ENCODE results near the gene COL9A3. TPM values are rescaled to one million over a fixed set of nuclear protein-coding genes. Genes with fewer than 3 reads are reported as not detected.

COL9A3 gene
- total RNA-seq, 2 experiments from 2014 or later = not detected

DNA sequence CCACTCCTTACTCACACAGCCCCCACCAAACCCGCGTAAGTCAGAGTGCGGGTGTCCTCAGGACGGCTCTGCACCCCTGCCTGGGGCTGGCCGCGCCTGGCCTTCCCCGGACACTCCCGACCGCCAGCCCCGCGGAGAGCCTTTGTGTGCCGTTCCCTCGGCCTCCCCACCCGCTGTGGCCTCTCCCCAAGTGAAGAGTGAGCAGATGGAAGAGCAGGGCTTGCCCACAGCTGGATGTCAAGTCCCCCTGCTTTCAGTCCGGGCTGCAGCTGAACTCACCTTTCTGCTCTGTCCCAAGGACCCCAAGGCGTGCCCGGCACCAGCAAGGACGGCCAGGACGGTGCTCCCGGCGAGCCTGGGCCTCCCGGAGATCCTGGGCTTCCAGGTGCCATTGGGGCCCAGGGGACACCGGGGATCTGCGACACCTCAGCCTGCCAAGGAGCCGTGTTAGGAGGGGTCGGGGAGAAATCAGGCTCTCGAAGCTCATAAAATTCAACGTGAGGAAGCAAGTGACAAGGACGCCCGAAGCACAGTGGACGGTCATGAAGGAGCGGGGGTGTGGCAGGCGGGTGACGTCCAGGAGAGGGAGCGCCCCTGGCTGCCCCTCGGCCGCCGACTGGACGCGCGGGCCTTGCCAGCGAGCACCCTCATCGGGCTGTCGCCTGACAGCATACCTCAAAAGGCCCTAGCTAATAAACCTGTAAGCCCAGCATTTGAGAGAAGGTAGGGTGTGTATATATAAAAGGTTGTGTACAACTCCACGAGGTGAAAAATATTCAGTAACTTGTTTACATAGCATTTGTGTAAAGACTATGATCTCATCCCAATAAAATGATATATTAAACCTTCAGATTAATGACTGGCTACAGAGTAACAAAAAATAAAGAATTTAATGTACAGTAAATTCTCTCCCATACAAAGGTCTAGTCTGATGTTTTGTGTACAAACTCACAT, 23.7 kb downstream of the COL9A3 start:
- H3K27ac Mint-ChIP-seq = no peak overlapping the region
- H3K9me3 Mint-ChIP-seq = no peaks in the 10 kb centered on the region
- ChIA-PET CTCF (no interaction called here), POLR2A (no interaction called here)
- TF ChIP-seq, protein P1, sequence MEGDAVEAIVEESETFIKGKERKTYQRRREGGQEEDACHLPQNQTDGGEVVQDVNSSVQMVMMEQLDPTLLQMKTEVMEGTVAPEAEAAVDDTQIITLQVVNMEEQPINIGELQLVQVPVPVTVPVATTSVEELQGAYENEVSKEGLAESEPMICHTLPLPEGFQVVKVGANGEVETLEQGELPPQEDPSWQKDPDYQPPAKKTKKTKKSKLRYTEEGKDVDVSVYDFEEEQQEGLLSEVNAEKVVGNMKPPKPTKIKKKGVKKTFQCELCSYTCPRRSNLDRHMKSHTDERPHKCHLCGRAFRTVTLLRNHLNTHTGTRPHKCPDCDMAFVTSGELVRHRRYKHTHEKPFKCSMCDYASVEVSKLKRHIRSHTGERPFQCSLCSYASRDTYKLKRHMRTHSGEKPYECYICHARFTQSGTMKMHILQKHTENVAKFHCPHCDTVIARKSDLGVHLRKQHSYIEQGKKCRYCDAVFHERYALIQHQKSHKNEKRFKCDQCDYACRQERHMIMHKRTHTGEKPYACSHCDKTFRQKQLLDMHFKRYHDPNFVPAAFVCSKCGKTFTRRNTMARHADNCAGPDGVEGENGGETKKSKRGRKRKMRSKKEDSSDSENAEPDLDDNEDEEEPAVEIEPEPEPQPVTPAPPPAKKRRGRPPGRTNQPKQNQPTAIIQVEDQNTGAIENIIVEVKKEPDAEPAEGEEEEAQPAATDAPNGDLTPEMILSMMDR (IDR thresholded peaks at IDR 0.05) = no peak
- no peak for ATAC-seq (ENCODE audit: poor library complexity)
- Histone ChIP-seq H3K27ac (ENCODE audit: low read depth in 1 of 2, low read length in 2 of 2) (no peak overlapping the region), H3K4me3 (ENCODE audit: low read length) (no peak overlapping the region), H3K27me3 (ENCODE audit: control insufficient read depth in 1 of 2, insufficient read depth in 2 of 2, low read length in 2 of 2) (no peaks in the 10 kb centered on the region), H3K9me3 (ENCODE audit: control insufficient read depth in 1 of 2, insufficient read depth in 1 of 2, low read length in 2 of 2) (no peaks in the 10 kb centered on the region), H3K4me1 (ENCODE audit: insufficient read depth, low read length) (no peaks in the 10 kb centered on the region), H3K36me3 (ENCODE audit: insufficient read depth, low read length) (no peaks in the 10 kb centered on the region)
- no peaks in the 10 kb centered on the region for H3K4me1 Mint-ChIP-seq (ENCODE audit: low read depth)
- H3K4me3 Mint-ChIP-seq = no peak overlapping the region
- no peaks in the 10 kb centered on the region for H3K27me3 Mint-ChIP-seq
- DNase-seq = peak in 1 of 14 experiments; percentile 8
- intact Hi-C loops (cut with DNase I, micrococcal nuclease) = no loop called here
- H3K36me3 Mint-ChIP-seq (ENCODE audit: low read depth) = peaks cover 4% of the 10 kb centered on the region

DNA sequence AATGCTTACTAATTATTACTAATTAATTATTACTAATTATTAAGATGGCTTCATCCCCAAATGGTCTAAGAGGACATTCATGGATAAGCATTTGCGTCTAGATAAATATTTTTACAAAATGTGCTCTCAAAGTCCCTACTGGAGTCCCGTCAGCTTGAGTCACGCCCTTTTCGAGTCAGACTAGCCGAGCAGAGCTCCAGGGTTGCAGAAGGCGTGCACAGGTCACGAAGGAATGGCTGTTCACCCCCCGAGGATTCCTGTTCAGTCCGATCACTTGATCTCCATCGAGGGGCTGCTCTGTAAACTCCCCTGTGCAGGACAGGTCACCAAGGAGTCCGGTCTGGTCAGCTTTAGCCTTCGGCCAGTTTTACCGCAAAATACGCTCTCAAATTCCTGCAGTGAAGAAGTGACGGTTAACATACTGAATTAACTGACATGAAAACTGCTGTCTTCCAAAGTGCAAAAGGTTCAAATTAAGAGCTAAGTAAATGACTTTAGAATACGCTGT, 24.9 kb downstream of the COL9A3 start:
- ATAC-seq (ENCODE audit: poor library complexity) (no peak), DNase-seq (no peak)
- intact Hi-C loops (cut with DNase I, micrococcal nuclease) = no loop called here
- Mint-ChIP-seq H3K27me3 (no peaks in the 10 kb centered on the region), H3K4me1 (ENCODE audit: low read depth) (no peaks in the 10 kb centered on the region), H3K27ac (no peak overlapping the region), H3K36me3 (ENCODE audit: low read depth) (peaks cover 4% of the 10 kb centered on the region), H3K4me3 (no peak overlapping the region), H3K9me3 (no peaks in the 10 kb centered on the region)
- TF ChIP-seq, protein P1 (IDR thresholded peaks at IDR 0.05) = no peak
- CTCF ChIA-PET = no interaction called here
- H3K27ac ChIP-seq (ENCODE audit: low read depth in 1 of 2, low read length in 2 of 2) = no peak overlapping the region
- H3K4me3 ChIP-seq (ENCODE audit: low read length) = no peak overlapping the region
- no peaks in the 10 kb centered on the region for H3K4me1 ChIP-seq (ENCODE audit: insufficient read depth, low read length)
- no peaks in the 10 kb centered on the region for H3K27me3 ChIP-seq (ENCODE audit: control insufficient read depth in 1 of 2, insufficient read depth in 2 of 2, low read length in 2 of 2)
- no peaks in the 10 kb centered on the region for H3K9me3 ChIP-seq (ENCODE audit: control insufficient read depth in 1 of 2, insufficient read depth in 1 of 2, low read length in 2 of 2)
- peaks cover 3% of the 10 kb centered on the region for H3K36me3 ChIP-seq (ENCODE audit: insufficient read depth, low read length)
- POLR2A ChIA-PET = no interaction called here

DNA sequence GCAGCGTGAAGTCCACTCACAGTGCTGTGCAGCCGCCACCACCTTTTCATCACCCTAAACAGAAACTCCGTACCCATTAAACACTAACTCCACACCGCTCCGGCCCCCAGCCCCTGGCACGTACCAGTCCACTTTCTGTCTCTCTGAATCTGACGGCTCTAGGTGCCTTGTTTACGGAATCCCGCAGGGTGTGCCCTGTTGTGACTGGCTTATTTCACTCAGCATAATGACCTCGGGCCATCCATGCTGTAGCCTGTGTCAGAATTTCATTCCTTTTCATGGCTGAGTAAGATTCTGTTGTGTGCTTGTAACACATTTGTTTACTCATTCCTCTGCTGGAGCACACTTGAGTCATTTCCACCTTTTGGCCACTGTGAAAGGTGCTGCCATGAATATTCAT, 26.8 kb downstream of the COL9A3 start:
- DNase-seq = no peak
- ChIA-PET CTCF (no interaction called here), POLR2A (no interaction called here)
- Histone ChIP-seq H3K27me3 (ENCODE audit: control insufficient read depth in 1 of 2, insufficient read depth in 2 of 2, low read length in 2 of 2) (no peaks in the 10 kb centered on the region), H3K9me3 (ENCODE audit: control insufficient read depth in 1 of 2, insufficient read depth in 1 of 2, low read length in 2 of 2) (no peaks in the 10 kb centered on the region), H3K4me3 (ENCODE audit: low read length) (no peak overlapping the region), H3K36me3 (ENCODE audit: insufficient read depth, low read length) (peaks cover 3% of the 10 kb centered on the region), H3K27ac (ENCODE audit: low read depth in 1 of 2, low read length in 2 of 2) (no peak overlapping the region), H3K4me1 (ENCODE audit: insufficient read depth, low read length) (no peaks in the 10 kb centered on the region)
- intact Hi-C loops (cut with DNase I, micrococcal nuclease) = no loop called here
- ATAC-seq (ENCODE audit: poor library complexity) = no peak
- TF ChIP-seq, protein P1 (IDR thresholded peaks at IDR 0.05) = no peak
- no peaks in the 10 kb centered on the region for H3K9me3 Mint-ChIP-seq
- peaks cover 4% of the 10 kb centered on the region for H3K36me3 Mint-ChIP-seq (ENCODE audit: low read depth)
- H3K27ac Mint-ChIP-seq = no peak overlapping the region
- no peaks in the 10 kb centered on the region for H3K4me1 Mint-ChIP-seq (ENCODE audit: low read depth)
- H3K4me3 Mint-ChIP-seq = no peak overlapping the region
- H3K27me3 Mint-ChIP-seq = no peaks in the 10 kb centered on the region
